BJ (cell line): ENCODE data around the gene GRM8. TPM values are rescaled to one million over a fixed set of nuclear protein-coding genes. Genes with fewer than 3 reads are reported as not detected.

Source experiments
- CTCF ChIA-PET: fragments of 350-600 bp; formaldehyde crosslinking; extraction: SDS; loops from one replicate; lab custom pipeline; 2021; ENCODE audit warnings: antibody characterized with exemption, inconsistent platforms; lab: Yijun Ruan, JAX
- POLR2A ChIA-PET: fragments of 300-600 bp; sonication (Branson Sonifier 250); formaldehyde crosslinking; extraction: SDS; loops from one replicate; lab custom pipeline; 2021; ENCODE audit warnings: antibody characterized with exemption; lab: Charles Lee
- DNase-seq: peaks from one replicate; pipeline ENCODE4 v3.0.0-alpha.2; 2011; ENCODE audit warnings: low read depth
- H3K27me3 ChIP-seq: 2 replicates; pipeline ENCODE4 v1.6.0; 2011; ENCODE audit warnings: low read length; ENCODE audit not compliant: control insufficient read depth, insufficient read depth
- H3K36me3 ChIP-seq: 2 replicates; pipeline ENCODE4 v1.5.1; 2011; ENCODE audit warnings: low read length; ENCODE audit not compliant: control insufficient read depth, insufficient read depth
- H3K4me3 ChIP-seq: 2 replicates; pipeline ENCODE4 v1.5.1; 2011; ENCODE audit warnings: low read depth, mild to moderate bottlenecking, control low read depth, low read length
- CTCF ChIP-seq: IDR thresholded peaks from 2 replicates; pipeline ENCODE4 v1.5.1; 2011; ENCODE audit warnings: low read depth, mild to moderate bottlenecking, control low read depth, inconsistent platforms, low read length, moderate library complexity; ENCODE audit not compliant: insufficient read depth
- polyA plus RNA-seq: library from polyadenylated mRNA; depleted of rRNA; stranded (reverse); fragments of >200 nt; gene quantifications from 2 replicates; pipeline ENCODE4 v1.2.3, GENCODE V29; 2011

The GRM8 gene
- polyA plus RNA-seq, 1 experiment: not detected

GRCh38 chr7:127186686-127187085 lies 66.1 kb downstream of the GRM8 start:
- Histone ChIP-seq H3K4me3 (no peak overlapping the region), H3K36me3 (no peaks in the 10 kb centered on the region), H3K27me3 (no peaks in the 10 kb centered on the region)
- CTCF ChIA-PET: no interaction called here
- no peak for TF ChIP-seq CTCF
- POLR2A ChIA-PET: no interaction called here
- no peak for DNase-seq

DNA sequence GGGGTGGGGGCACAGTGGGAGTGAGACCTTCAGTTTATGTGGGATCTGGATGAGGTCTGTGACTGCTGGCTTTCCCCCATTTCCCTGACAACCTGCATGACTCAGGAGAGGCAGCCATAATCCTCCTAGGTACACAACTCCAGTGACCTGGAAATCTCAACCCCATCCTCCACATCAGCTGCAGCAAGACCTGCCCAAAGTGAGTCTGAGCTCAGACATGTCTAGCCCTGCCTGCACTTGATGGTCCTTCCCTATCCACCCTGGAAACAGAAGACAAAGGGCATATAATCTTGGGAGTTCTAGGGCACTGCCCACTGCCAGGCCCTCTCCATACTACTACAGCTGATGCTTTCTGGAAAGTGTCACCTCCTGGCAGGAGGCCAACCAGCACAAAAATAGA lies 75.6 kb downstream of the GRM8 start:
- no peak for DNase-seq
- Histone ChIP-seq H3K27me3 (no peaks in the 10 kb centered on the region), H3K36me3 (no peaks in the 10 kb centered on the region), H3K4me3 (no peak overlapping the region)
- no peak for TF ChIP-seq CTCF
- CTCF ChIA-PET: no interaction called here
- POLR2A ChIA-PET: no interaction called here

DNA sequence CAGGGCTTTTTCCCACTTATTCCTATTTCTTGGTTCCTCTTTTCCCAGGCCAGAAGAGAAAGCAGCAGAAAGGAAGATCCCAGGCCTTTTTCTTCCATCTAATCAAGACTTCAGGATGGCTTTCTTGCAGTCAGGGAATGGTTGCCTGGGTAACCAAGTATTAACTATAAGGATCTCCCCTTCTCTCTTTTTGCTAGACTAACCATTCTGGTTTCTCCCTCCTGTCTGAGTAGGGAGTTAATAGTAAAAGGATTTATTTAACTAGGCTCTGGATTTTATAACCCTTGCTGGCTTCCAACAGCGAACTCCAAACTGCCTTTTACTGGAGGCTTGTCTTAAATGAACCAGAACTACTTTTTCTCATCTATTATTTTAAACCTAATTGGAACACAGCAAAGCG lies 90.4 kb downstream of the GRM8 start:
- DNase-seq: no peak
- no peaks in the 10 kb centered on the region for H3K27me3 ChIP-seq
- CTCF ChIA-PET: no interaction called here
- POLR2A ChIA-PET: no interaction called here
- no peak for TF ChIP-seq CTCF
- no peaks in the 10 kb centered on the region for H3K36me3 ChIP-seq
- no peak overlapping the region for H3K4me3 ChIP-seq

DNA sequence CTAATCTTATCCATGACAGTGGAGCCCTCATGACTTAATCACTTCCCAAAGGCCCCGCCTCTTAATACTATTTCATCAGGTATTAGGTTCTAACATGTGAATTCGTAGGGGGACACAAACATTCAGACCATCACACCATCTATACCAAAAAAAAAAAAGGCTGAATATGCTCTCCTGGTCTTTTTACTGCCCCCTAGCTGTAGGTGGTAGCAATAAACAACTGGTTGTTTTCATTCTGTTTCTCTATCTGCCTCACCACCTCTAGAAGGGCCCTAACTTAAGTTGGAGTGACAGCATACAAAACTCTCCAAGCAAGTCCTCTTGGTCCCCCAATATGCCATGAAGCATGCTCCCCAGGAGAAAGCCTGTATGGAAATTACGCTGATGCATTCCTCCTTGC lies 94.1 kb downstream of the GRM8 start:
- CTCF ChIA-PET: no interaction called here

GRCh38 chr7:127154958-127155357 lies 97.8 kb downstream of the GRM8 start:
- ChIA-PET POLR2A (no interaction called here), CTCF (no interaction called here)
- Histone ChIP-seq H3K36me3 (no peaks in the 10 kb centered on the region), H3K4me3 (no peak overlapping the region), H3K27me3 (no peaks in the 10 kb centered on the region)
- no peak for DNase-seq
- TF ChIP-seq CTCF: no peak

More for the DNA sequence above, 94.1 kb downstream of the GRM8 start:
- no peaks in the 10 kb centered on the region for H3K27me3 ChIP-seq
- H3K36me3 ChIP-seq: no peaks in the 10 kb centered on the region
- H3K4me3 ChIP-seq: no peak overlapping the region
- no peak for DNase-seq
- TF ChIP-seq CTCF: no peak
- POLR2A ChIA-PET: no interaction called here
